ENCODE measurements around the gene TTN.

TTN gene

DNA sequence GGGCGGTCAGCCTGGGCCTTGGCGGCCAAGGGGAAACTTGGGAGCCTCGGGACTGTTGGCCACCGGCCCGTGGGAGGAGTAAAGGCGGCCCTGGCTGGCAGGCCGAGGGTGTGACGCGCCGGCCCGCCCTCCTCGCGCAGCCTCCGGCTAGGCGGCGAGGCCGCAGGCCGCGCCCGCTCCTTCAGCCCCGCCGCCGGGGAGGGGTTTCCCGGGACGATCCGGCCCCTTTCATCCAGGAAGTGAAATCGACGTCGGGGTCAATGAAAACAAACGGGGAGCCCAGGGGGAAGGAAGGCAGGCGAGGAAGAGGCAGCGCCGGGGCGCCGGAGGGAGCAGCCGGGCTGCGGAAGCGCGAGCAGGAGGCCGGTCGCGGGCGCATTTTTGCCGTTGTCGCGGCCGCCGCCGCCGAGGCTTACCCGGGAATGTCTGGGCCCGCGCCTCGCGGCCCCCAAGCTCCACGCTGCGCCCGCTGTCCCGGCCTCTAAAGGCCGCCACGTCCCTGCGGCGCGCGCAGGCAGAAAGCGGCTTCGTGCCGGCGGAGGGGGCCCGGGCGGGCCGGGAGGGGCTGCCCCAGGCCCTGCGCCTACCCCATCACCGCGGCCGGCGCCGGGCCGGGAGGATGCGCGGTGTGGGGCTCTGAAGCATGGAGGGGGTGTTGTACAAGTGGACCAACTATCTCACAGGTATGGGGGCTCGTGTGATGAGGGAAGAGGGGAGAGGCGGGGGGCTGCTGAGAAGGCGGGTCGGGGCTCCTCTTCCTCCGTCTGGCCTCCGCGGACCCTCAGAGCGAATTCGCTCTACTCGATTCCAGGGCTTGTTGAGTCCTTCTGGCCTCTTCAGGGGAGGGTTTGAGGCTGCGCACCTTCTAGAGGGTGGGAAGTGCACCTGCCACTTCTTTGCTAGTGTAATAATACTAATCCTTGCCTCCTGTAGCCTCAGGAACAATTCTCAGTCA is 326.7 kb downstream of the TTN start, which contains the start of gene PLEKHA3:
Gene PLEKHA3, plus strand, starts transcription at position 231 of the 955 bp plus-strand sequence. Its CDS starts 413 bp downstream, at position 644.
- peak; percentile 19 to 54 for DNase-seq

DNA sequence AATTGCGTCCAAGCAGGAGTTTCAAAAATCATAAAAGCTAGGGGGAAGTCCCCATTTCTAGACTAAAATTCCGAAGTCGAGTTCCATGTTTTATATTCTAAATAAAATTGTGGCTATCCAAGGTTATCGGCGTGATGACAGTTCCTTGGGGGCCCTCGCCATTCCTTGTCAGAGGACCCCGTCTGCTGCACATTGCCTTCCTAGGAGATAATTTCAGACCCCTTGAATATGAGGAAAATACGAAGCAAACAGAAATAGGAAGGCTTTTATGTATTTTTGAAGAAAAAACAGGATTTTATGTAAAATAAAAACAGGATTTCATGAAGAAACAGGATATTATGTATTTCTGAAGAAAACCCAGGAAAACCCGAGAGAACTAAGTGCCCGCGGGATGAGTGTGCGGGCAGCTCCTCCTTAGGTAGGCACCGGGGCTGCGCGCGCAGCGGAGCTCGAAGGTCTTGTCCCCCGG is 327.4 kb downstream of the TTN start:
- DNase-seq, result no peak

DNA sequence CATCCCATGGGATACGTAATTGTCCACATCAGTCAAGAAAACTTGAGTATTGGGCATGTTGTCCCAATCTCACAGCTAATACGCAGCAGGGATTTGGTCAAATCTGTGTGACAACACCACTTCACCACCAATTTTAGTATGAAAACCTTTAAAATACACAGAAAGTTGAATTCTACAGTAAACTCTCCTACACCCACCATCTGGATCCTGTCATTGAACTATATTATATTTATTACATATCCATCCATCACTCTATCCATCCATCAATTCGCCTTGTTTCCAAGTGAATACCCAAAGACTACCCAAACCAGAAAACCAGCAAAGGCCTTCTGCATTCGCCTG is 328.0 kb downstream of the TTN start:
- no peak for DNase-seq

DNA sequence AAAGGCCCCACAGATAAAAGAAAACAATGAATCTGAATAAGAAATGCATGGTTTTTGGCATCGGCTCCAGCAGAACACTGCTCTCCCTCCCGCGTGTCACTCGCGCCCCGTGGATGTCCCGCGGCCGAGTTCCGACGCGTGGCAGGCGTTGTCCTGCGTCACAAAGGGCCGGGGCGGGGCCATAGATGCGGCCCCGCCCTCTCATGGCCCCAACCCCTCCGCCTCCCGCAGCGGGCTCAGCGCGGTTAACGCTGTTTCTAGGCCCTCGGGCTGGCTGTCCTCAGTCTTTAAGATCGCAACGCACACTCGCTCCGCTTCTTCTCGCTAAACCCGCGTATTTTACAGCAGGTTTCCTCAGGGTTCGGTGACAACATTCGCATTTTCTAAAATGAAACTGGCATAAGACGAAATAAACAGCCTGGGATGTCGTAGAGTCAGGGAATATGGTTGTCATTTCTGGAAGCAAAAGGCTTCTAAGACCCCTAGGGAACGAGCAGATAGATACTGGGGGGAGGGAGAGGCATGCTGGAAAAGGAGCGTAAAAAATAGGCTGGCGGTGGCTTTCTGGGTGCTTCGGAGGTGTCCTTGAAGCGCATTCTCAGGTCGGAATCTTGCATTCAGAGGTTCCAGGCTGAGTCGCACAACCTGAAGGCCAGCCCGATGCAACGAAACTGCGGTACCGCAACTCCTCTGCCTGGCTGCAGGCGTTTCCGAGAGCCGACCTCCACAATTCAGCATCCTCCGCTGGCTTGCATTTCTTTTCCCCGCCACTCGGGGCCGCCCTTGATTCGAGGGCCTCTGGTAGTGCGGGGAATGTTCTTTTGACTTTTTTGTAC is 328.6 kb downstream of the TTN start, which contains the start of gene FKBP7:
Gene FKBP7, minus strand, starts transcription at position 162 of the 836 bp plus-strand sequence. Its CDS starts 101 bp downstream, at position 61.
- peak in 1 of 2 experiments; percentile 72 for DNase-seq

DNA sequence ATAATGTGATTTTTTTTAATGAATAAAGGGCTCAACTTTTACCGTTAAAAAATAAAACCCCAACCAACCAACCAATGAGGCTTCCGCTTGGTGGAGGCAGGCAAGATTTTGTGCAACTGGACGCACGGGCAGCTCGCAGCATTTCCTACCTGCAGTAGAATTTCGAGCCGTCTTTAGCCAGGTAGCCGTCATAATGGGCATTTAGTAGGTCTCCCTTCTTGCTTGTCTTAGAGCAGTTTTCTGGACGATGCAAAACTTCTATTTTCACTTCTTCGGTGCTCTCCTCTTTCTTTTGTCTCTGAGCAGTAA is 329.1 kb downstream of the TTN start:
- DNase-seq, result no peak

DNA sequence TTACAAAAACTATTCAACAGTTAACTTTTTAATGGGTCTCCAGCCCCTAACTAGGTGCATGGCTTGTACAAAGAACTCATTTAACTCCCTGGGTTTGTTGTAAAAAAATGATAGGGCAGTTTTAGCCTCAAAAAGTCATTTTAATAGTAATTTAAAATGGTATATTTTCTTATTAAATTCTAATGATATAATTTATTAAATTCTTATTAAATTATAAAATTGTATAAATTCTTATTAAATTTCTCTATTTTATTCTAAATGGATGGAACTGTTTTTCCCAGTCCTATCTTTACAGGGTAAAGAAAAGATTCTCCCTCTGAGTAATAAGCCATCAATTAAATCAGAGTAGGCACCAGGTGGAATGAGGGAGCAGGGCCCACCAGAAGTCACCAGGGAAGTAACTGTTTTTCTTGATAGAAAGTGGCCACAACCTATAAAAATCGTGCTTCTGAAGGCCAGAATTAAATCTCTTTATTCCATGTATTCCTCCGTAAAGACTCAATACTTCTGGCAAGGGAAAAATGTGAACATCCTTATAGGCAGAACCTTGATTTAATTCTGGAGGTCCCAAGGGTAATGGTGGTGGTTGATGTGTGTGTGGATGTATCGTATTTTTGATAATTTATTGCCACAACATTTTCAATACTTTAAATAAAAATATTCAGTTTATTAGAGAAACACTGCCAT is 329.6 kb downstream of the TTN start:
- no peak for DNase-seq

DNA sequence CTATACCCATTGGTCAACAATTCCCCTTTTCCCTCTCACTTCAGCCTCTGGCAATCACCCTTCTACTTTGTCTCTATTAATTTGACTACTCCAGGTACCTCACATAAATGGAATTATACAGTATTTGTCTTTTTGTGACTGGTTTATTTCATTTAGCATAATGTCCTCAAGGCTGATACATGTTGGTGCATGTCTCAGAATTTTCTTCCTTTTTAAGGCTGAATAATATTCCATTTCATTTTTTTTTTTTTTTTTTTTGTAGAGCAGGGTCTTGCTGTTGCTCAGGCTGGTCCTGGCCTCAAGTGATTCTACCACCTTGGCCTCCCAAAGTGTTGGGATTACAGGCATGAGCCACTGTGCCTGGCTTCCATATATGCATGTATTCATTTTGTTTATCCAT is 330.7 kb downstream of the TTN start:
- no peak for DNase-seq

Measured in cerebellar nuclear complex (tissue), 1 donor.